CD4-positive, alpha-beta T cell treated with Interleukin-17A for 4 hours (primary cell): ENCODE data around the gene PQBP1.
A peak's percentile ranks its signal among the peaks of the same experiment; 100 is the strongest.

ENCODE experiments used
- DNase-seq: peaks from one replicate; pipeline ENCODE4 v3.0.0-alpha.2; 2020; ENCODE audit warnings: mixed read lengths

The PQBP1 gene

DNA sequence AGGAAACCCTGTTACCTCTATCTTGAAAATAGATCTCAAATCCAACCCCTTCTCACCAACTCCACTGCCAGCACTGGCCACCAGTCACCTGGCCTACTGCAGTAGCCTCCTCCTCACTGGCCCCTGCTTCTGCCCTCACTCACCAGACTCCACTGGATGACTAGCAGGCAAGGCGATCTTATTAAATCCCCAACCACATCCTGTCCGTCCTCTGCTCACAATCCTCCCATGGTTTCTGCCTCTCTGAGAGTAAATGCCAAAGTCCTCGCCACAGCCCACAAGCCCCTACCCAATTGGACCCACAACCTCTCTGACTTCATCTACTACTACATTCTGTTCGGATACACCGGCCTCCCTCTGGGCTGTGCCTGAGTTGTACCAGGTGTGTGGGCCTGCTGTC lies 26.5 kb downstream of the PQBP1 start:
- DNase-seq: no peak

DNA sequence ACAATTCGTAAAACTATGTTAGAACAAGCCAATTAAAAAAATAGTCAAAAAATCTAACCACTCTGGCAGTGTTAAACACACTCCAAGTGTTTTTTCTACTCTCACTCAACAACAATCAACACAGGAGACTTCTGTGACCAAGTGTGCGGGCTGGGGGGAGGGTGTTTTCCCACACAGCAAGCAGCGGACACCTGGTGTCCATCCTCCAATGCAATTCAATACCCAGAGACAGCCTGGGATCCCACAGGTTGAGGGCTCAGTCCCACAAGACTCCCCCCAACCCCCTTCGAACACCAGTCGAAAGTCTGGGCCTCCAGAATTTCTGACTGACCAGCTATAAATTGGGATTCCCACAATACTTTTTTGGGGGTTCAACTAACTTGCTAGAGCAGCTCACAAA lies 29.4 kb downstream of the PQBP1 start:
- DNase-seq: no peak

DNA sequence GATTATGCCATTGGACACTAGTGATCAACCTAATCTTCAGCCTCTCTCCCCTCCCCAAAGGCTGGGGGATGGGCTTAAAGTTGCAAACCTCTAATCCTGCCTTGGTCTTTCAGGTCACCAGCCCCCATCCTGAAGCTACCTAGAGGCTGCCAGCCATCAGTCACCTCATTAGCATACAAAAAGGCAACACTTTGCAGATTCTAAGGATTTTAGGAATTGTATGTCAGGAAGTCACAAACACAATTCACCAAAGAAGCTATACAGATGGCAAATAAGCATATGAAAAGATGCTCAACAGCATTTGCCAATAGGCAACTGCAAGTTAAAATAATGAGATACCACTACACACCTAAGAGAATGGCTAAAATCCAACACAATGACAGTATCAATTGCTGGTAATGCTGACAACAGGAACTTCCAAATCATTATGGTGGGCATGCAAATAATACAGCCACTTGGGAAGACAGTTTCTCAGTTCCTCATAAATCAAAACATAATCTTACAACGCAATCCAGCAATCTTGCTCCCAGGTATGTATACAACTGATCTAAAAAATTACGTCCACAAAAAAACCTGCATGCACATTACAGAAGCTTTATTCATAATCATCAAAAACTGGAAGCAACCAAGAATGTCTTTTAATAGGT lies 30.1 kb downstream of the PQBP1 start:
- no peak for DNase-seq

DNA sequence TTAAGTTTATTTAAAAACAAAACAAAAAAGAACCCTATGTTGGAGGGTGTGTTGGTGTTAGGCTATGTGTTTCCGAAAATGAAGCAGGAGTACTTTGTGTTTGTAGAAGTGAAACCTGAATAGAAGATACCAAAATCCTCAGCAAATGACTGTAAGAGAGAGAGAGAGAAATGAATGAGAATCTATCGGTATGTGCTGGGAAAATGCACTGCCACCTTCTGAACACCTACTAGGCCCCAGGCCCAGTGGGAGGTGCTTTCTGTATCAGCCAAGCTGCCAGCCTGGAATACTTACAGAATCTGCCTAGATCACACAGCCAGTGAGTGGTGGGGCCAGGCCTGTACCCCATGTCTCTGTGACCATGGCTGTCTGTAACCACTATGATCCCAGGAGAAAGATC lies 36.0 kb downstream of the PQBP1 start:
- DNase-seq: no peak

DNA sequence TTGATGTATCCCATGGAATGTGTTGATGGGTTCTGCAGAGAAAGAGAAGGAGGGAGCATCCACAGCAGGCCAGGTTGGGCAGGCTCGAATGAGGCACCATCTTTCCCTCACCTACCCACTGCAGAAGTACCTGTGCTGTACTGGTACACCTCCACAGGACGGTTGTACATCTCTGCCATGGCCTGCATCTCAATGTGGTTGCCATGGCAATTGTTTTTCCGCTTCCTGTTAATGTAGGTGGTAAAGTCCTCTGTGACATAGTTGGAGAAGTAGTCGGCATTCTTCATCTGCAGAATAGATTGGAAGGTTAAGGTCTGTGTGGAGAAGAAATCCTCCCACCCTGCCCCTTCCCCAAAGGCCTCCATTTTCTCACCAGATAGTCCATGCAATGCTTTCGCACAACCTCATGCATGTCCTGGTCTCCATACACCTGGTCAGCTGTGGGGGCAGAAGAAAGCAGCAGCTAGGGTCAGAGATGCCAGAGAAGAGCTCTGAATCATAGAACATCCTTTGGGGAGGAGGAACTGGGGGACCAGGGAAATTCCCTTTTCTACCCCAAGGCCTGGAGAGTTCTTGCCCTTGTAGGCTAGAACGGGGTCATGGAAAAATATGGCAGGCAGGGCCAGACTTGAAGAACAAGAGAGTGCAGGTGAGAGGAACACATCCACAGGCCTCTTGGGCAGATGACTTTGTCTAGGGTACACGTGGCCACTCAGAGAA lies 37.0 kb downstream of the PQBP1 start:
- DNase-seq: peak; percentile 47

DNA sequence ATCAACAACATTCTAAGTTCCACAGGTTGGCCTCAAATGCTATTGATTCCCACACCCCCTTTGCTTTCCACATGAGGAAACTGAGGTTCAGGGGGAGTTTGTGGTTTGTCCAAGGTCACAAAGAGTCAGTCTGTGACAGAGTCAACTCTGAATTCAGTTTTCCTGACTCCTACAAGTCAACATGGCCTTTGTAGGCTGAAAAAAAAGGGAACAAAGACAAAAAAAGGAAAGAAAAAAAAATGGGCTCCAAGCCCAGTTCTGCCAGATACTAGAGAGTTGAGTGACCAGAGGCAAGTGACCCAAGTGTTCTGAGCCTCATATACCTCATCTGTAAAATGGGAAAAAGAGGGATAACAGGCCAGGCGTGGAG lies 37.6 kb downstream of the PQBP1 start:
- no peak for DNase-seq

DNA sequence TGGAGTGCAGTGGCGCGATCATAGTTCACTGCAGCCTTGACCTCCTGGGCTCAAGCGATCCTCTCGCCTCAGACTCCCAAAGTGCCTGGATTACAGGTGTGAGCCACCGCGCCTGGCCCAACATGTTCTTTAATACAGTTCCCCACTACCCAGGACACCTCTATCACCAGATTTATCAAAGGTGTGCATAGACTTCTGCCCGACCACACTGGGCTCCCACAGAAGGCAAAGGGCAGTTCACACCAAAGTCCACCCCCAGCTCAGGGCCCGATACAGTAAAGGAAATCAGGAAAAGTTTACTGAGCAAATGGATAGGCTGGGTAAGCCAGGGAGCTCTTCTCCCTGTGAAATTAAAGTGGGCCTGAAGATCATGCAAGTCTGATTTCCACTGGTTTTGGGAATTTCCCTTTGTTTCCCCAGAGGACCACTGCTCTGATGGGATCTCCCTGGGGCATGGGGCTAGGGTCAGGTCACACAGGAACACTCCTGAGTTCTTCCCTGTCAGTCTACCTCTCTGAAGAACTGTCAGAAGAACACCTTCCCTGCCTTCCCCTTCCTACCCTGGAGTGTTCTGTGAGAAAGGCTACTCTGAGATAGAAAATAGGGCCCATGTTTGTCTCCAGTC lies 38.8 kb downstream of the PQBP1 start:
- no peak for DNase-seq

DNA sequence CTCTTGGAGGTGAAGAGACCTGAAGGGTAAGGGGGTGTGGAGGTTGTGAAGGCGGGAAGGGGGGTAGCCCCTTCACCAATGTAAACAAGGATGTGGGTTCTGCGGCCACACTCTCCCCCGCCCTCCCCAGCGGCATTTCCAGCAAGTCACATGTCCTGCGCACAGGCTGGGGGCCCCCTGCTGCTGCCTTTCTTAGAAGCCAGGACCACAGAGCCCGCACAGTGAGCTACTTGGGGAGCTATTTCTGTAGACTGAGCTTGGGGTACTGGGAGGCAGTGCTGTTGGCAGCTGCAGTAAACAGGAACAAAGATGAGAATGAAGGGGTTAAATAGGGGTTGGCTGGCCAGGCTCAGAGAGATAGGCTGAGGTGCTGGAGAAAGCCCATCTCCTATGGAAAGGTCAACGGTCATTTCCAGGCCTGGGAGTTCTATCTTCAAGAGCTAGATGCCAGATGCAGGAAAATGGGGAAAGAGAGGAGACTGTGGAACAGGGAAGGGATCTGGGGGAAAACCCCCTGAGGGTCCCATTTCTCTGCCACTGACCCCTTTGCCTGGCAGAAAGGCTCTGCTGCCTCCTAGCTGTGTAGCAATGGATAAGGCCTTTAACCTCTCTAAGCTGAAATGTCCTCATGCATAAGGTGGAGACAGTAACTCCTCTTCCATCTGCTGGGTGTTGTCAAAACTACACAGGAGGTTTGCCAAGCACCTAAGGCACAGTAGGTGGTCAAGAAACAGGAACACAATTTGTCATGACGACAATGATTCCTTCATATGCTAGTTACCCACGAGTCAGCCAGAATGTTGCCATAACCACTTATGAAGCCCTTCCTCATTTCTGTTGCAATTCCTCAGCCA lies 39.6 kb downstream of the PQBP1 start:
- peak; percentile 88 for DNase-seq

DNA sequence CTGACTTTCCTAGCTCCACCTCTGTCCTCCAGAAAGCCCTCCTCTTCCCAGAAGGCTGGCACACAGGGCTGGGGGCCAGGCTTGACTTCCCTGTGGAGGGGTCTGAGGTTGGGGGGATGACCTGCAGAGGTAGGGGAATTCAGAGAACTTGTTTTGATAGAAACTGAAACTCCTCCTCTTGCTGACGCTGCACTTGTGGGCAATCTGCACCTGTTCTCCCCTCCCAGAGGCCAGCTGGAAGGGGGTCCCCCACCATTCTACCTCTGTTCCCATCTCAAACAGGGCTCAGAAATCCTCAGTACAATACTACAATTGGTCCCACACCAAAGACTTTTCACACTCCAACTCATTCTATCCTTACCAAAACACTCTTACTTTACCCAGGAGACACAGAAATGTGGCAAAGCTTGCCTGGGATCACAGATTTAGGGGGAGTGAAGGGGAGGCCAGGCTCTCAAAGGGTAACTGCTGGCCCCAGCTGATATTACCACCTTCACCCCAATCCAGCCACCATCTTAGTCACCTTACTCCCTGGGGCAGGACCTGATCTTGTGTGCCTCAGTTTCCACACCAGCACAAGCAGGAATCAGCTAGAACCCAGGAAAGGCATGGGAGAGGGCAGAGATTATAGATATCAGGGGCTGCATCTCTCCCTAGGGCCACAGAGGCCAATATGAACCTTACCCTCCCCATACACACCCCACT lies 41.1 kb downstream of the PQBP1 start:
- DNase-seq: peak; percentile 53

DNA sequence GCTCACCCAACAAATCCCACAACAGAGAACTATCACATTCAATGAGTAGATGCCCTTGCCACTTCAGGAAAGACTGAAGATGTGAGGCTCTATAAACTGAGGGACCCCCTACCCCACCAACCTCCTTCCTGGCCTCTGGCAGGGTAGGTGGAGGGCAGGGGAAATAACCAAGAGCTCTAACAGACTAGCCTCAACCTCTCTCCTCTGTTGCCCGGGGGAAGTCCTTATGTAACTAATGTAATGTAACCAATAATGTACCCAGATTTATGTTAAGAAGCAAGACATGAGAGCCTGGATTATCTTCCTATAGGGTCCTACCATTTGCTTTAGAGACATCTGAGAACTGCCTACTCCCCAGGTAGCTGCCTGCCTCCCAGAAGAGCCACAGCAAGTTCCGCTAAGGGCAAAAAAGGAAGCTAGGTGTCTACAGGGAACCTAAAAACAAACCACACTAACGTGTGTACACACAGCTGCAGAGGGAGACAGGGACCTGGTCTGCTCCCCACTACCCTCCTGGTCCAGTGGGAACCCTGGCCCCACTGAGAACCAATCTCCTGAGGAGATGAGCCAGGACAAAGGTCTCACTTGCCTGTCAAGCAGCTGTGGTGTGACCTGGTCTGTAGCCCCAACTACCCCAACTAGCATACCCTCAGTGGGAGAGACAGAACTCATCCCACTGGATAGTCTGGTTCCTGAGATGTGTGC lies 41.9 kb downstream of the PQBP1 start:
- peak; percentile 39 for DNase-seq

DNA sequence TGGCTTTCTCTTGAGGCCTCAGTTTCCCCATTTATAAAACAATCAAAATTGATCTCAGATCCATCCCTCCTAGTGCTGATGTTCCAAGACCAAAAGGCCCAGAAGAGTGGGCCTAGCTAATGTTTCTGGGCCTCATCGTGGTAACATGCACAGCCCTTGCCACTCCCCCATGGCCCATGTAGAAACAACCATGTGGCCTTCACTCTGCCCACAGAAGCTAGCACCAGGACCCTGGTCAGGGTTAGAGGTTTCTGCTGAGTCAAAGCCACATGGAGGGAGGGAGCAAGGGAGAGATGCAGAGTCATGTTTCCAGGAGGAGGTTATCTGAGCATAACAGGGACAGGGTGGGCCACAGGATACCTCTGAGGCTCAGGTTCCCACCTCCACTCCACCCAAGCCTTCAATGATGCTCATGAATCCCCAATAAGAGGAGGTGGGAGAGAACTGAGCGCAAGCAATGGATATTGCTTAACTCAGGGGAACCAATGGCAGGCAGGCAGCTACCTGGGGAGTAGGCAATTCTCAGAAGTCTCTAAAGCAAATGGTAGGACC lies 42.8 kb downstream of the PQBP1 start:
- no peak for DNase-seq

DNA sequence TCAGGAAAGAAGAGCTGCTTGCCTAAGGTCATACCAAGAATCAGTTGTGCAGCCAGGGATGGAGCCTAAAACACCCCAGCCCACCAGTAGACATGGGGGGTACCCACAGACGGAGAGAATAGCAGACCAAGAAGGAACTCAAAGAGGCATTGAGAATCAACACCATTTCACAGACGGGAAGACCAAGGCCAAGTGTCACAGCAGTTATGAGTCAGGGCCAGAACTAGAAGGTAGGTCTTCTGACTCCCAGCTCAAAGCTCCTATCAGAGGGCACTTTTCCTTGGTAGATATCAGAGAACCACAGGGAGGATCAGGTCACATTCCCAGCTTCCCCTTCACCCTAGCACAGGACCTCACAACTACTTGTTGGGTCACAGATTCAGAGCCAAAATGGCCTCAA lies 45.2 kb downstream of the PQBP1 start:
- no peak for DNase-seq

DNA sequence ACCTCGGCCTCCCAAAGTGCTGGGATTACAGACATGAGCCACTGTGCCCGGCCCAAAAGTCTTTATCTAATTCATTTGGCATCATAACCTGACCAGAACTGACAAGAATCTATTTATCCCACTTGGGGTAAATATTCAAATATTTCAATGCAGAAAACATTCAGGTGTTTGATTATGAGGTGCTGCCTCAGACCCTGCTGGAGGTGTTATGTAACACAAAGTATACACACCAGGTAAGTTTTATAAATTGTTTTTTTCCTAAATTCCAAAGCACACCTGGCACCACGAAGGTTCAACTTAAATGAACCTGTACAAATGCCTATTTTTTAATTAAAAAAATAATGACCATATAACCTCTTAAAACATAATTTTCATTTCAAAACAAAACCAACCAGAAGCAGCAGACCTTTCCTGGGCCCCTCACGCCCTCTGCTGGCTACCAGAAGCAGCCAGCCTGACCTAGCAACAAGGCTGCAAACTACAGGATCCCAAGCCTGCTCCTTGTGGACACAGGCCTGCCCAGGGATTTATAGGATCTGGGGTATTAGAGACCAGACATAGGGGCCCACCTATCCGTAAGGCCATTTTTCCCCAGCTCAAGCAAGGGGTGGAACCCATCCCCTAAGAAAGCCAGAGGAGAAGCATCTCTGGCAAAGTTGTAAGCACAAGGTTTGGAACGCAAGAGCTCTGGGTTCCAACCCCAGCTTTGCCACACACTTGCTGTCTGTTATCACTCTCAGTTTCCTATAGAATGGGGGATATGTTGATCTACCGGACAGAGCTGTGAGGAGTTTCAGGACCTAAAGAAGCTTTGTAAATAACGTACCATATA lies 48.0 kb downstream of the PQBP1 start:
- peak; percentile 74 for DNase-seq

DNA sequence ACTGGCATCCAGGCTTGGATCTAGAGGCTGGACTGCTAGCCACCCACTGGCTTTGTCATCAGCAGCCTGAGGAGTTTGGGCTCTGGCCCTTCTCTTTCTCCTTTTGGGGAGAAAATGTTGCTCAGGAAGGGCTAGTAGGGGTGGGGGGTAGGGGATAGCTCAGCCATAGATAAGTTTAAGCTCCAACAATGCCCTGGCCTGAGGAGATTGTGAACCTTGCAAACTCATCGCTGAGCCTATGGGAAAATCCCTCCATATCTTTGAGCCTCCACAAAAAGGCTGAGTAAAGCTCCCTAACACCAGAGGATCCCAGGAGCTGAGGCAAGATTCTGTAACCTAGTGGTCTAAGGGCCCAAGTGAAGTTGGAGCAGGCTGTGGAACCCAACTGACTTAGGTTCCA lies 50.9 kb downstream of the PQBP1 start:
- no peak for DNase-seq
